SK-N-SH (cell line): ENCODE data around the gene MTPN. TPM values are rescaled to one million over a fixed set of nuclear protein-coding genes. Genes with fewer than 3 reads are reported as not detected.

Source experiments
- CTCF ChIA-PET: fragments of 300-600, 350-600 bp; formaldehyde crosslinking; extraction: SDS; loops from one replicate; lab custom pipeline; 2021; lab: Yijun Ruan, JAX
- POLR2A ChIA-PET: fragments of 350-600 bp; sonication (Branson Sonifier 250); formaldehyde crosslinking; extraction: SDS; loops from one replicate; lab custom pipeline; 2020; ENCODE audit warnings: antibody characterized with exemption, inconsistent platforms; lab: Yijun Ruan, JAX
- DNase-seq: peaks from one replicate; pipeline ENCODE4 v3.0.0; 2012
- H2AFZ ChIP-seq: fragments of 200-600 bp; sonication (generic); 2 replicates; pipeline ENCODE4 v1.8.1; 2016; ENCODE audit warnings: antibody characterized with exemption, mild to moderate bottlenecking, low read depth
- H3F3A ChIP-seq: fragments of 200-600 bp; sonication (generic); replicated peaks from 2 replicates; pipeline ENCODE3; 2016; ENCODE audit warnings: antibody characterized with exemption, mild to moderate bottlenecking; ENCODE audit not compliant: insufficient read depth
- H3K27ac ChIP-seq, 2 experiments: fragments of 200-500 bp in 1 of 2; fragments of 200-600 bp in 1 of 2; sonication (Bioruptor generic) in 1 of 2; sonication (generic), shearing (Covaris generic) in 1 of 2; 2 replicates each; pipeline versions ENCODE4 v1.5.1 to v1.6.1; 2014 to 2016; ENCODE audit warnings: low read depth in 2 of 2, inconsistent platforms in 1 of 2, low read length in 1 of 2, mild to moderate bottlenecking in 1 of 2, mixed read lengths in 1 of 2
- H3K27me3 ChIP-seq: fragments of 200-600 bp; sonication (generic), shearing (Covaris generic); 2 replicates; pipeline ENCODE4 v1.6.1; 2016; ENCODE audit warnings: mixed run types; ENCODE audit not compliant: insufficient read depth
- H3K36me3 ChIP-seq, 2 experiments: fragments of 200-500 bp in 1 of 2; fragments of 200-600 bp in 1 of 2; sonication (Bioruptor generic) in 1 of 2; sonication (generic) in 1 of 2; replicated peaks in 1 of 2; 2 replicates each; pipeline versions ENCODE3 to v1.5.1; 2014 to 2016; ENCODE audit warnings: low read length in 1 of 2, mild to moderate bottlenecking in 1 of 2; ENCODE audit not compliant: insufficient read depth in 2 of 2, control insufficient read depth in 1 of 2
- H3K4me1 ChIP-seq, 2 experiments: fragments of 200-500 bp in 1 of 2; fragments of 200-600 bp in 1 of 2; sonication (Bioruptor generic) in 1 of 2; sonication (generic), shearing (Covaris generic) in 1 of 2; 2 replicates each; pipeline versions ENCODE4 v1.5.1 to v1.6.1; 2014 to 2016; ENCODE audit warnings: low read depth in 1 of 2, low read length in 1 of 2, mixed run types in 1 of 2; ENCODE audit not compliant: insufficient read depth in 2 of 2, control insufficient read depth in 1 of 2
- H3K4me2 ChIP-seq: fragments of 200-600 bp; sonication (generic), shearing (Covaris generic); 2 replicates; pipeline ENCODE4 v1.6.1; 2017; ENCODE audit warnings: mixed run types
- H3K4me3 ChIP-seq, 2 experiments: fragments of 200-500 bp in 1 of 2; fragments of 200-600 bp in 1 of 2; sonication (Bioruptor generic) in 1 of 2; sonication (generic), shearing (Covaris generic) in 1 of 2; 2 replicates each; pipeline versions ENCODE4 v1.5.1 to v1.8.1; 2014 to 2016; ENCODE audit warnings: low read depth in 2 of 2, inconsistent platforms in 1 of 2, low read length in 1 of 2, mild to moderate bottlenecking in 1 of 2, mixed read lengths in 1 of 2, moderate library complexity in 1 of 2
- H3K79me2 ChIP-seq: fragments of 200-600 bp; sonication (generic); 2 replicates; pipeline ENCODE4 v1.8.1; 2017; ENCODE audit warnings: mild to moderate bottlenecking; ENCODE audit not compliant: insufficient read depth
- H3K9ac ChIP-seq: fragments of 200-600 bp; sonication (generic); 2 replicates; pipeline ENCODE4 v1.6.1; 2017; ENCODE audit warnings: mixed run types
- H3K9me2 ChIP-seq: fragments of 200-600 bp; sonication (generic); 2 replicates; pipeline ENCODE4 v1.6.1; 2017; ENCODE audit warnings: mixed run types
- H3K9me3 ChIP-seq: fragments of 200-600 bp; sonication (generic); 2 replicates; pipeline ENCODE4 v1.6.1; 2017; ENCODE audit warnings: mixed run types, mild to moderate bottlenecking, moderate library complexity
- H4K20me1 ChIP-seq: fragments of 200-600 bp; sonication (generic); 2 replicates; pipeline ENCODE4 v1.6.1; 2017; ENCODE audit warnings: mild to moderate bottlenecking, mixed run types; ENCODE audit not compliant: insufficient read depth
- ELF1 ChIP-seq: IDR thresholded peaks from 2 replicates; pipeline ENCODE4 v1.4.0; 2012
- FOXJ3 ChIP-seq: sonication (generic); formaldehyde crosslinking; IDR thresholded peaks from 2 replicates; pipeline ENCODE4 v1.5.1; 2020; ENCODE audit warnings: mild to moderate bottlenecking, missing genetic modification reagents
- GATA2 ChIP-seq: sonication (generic); formaldehyde crosslinking; IDR thresholded peaks from 2 replicates; pipeline ENCODE4 v1.5.0; 2020; ENCODE audit warnings: mild to moderate bottlenecking, missing genetic modification reagents
- MEF2A ChIP-seq: IDR thresholded peaks from 2 replicates; pipeline ENCODE4 v1.4.0; 2012; ENCODE audit warnings: low read depth, borderline replicate concordance
- PBX3 ChIP-seq: IDR thresholded peaks from 2 replicates; pipeline ENCODE4; 2012
- RAD21 ChIP-seq: IDR thresholded peaks from 2 replicates; pipeline ENCODE4 v1.6.1; 2012; ENCODE audit warnings: mild to moderate bottlenecking, low read length
- RFX5 ChIP-seq: IDR thresholded peaks from 2 replicates; pipeline ENCODE4 v1.6.1; 2012; ENCODE audit warnings: mild to moderate bottlenecking, improper control_type of control experiment, low read length
- TAF1 ChIP-seq: IDR thresholded peaks from 2 replicates; pipeline ENCODE4 v1.6.1; 2012; ENCODE audit warnings: low read depth, mild to moderate bottlenecking, low read length, moderate library complexity, borderline replicate concordance
- YY1 ChIP-seq: IDR thresholded peaks from 2 replicates; pipeline ENCODE4 v1.4.0; 2012; ENCODE audit warnings: low read depth, mild to moderate bottlenecking
- ZBTB33 ChIP-seq: IDR thresholded peaks from 2 replicates; pipeline ENCODE4 v1.4.0; 2012; ENCODE audit warnings: low read depth, borderline replicate concordance
- WGBS: methylation state at CpG from one replicate; pipeline ENCODE4 v1.1.6; 2017; ENCODE audit warnings: low lambda C conversion rate; 5-methylcytosine and 5-hydroxymethylcytosine counted together
- polyA plus RNA-seq, 3 experiments: library from polyadenylated mRNA; depleted of rRNA; stranded (reverse); fragments of >200 nt; gene quantifications; 2 replicates each; pipeline ENCODE4 v1.2.3, GENCODE V29; 2012

MTPN gene
- polyA plus RNA-seq, 1 of the 3 experiments (the other 2 are of a cell fraction): 135 TPM

- H3K36me3 ChIP-seq: peaks cover 51 to 54% of the 10 kb centered on the region in 2 experiments
- H3K27ac ChIP-seq: no peak overlapping the region
- no peaks in the 10 kb centered on the region for H3K9me2 ChIP-seq
- H4K20me1 ChIP-seq: peaks cover 79% of the 10 kb centered on the region
- POLR2A ChIA-PET: no interaction called here
- no peak overlapping the region for H2AFZ ChIP-seq
- no peaks in the 10 kb centered on the region for H3K9me3 ChIP-seq
- H3F3A ChIP-seq: peaks cover 12% of the 10 kb centered on the region
- H3K4me2 ChIP-seq: no peak overlapping the region
- DNase-seq: no peak
- H3K9ac ChIP-seq: no peak overlapping the region
- peaks cover 100% of the 10 kb centered on the region for H3K79me2 ChIP-seq
- H3K4me3 ChIP-seq: no peak overlapping the region
- no peak for TF ChIP-seq RFX5
- no peak for TF ChIP-seq GATA2 (CRISPR knock-in tag)
- WGBS: 97% methylated on average over 2 of the region's 2 CpGs
- no peaks in the 10 kb centered on the region for H3K27me3 ChIP-seq
- CTCF ChIA-PET: no interaction called here
- H3K4me1 ChIP-seq: peaks cover 15 to 25% of the 10 kb centered on the region in 2 experiments; a peak in 3 of 4 replicates
These were observed 20.8 kb downstream of the MTPN start for GRCh38 chr7:135956393-135956792.

DNA sequence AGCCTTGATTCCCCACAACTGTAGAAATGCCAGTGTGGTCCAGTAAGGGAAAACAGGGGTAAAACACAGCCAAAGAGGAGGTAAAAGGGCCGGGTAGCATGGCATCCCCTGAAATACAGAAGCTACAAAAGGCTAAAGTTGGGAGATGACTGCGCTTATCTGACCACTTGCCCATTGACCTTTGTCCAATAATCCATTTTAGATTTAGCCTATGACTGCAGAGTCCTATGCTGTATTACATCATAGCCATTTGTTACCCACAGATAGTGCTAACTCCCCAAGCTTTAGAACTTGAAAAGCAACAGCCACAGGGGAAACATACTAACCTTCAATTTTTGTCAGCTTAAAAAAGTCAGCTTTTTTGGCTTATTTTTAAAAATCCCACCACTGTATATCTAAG, 26.2 kb downstream of the MTPN start:
- Histone ChIP-seq H3F3A (peaks cover 5% of the 10 kb centered on the region), H3K4me1 (peaks cover 0 to 2% of the 10 kb centered on the region in 2 experiments; a peak in 2 of 4 replicates), H3K9ac (no peak overlapping the region), H3K27ac (no peak overlapping the region), H3K4me2 (no peak overlapping the region), H3K9me2 (no peaks in the 10 kb centered on the region)
- 98% methylated on average over 2 of the region's 2 CpGs for WGBS
- no peak for TF ChIP-seq MEF2A
- TF ChIP-seq, all 33 proteins: peak for 0
- ChIA-PET CTCF (interaction anchor here (0.8 to 1.1 kb wide), 2 partner anchors 11 to 680 kb away, joined by 3 read pairs; no protein-coding TSS in a partner anchor), POLR2A (interaction anchor here (0.6 kb wide), 1 partner anchor 28 kb away, joined by 3 read pairs; no protein-coding TSS in a partner anchor)
- Histone ChIP-seq H3K27me3 (no peaks in the 10 kb centered on the region), H3K79me2 (peaks cover 97% of the 10 kb centered on the region), H4K20me1 (peaks cover 42% of the 10 kb centered on the region), H3K4me3 (no peak overlapping the region), H3K36me3 (peaks cover 75 to 77% of the 10 kb centered on the region in 2 experiments), H2AFZ (no peak overlapping the region), H3K9me3 (no peaks in the 10 kb centered on the region)
- no peak for DNase-seq

DNA sequence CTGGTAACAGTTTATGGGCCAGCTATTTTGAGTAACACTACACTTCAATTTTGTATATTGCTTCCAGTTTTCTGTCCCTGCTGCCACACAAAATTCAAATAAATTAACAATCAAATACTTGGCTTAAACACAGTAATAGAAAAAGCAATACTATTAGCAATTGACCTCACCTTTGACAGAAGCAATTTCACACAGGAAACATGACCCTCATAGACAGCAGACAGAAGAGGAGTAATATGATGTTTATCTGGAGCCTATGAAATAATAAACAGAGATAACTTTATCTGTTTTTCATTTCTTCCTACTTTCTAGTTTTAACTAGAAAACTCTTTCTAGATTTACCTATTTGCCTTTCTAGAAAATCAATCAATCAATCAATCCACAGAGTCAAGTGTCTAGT, 26.7 kb downstream of the MTPN start:
- no peak for DNase-seq
- peaks cover 5% of the 10 kb centered on the region for H3F3A ChIP-seq
- peaks cover 39% of the 10 kb centered on the region for H4K20me1 ChIP-seq
- H3K79me2 ChIP-seq: peaks cover 97% of the 10 kb centered on the region
- ChIA-PET POLR2A (interaction anchor here (0.6 kb wide), 1 partner anchor 27 kb away, joined by 3 read pairs; no protein-coding TSS in a partner anchor), CTCF (interaction anchor here (0.6 to 1.1 kb wide), 3 partner anchors 11 to 686 kb away, joined by 3 read pairs; no protein-coding TSS in a partner anchor)
- H3K27ac ChIP-seq: no peak overlapping the region
- H3K36me3 ChIP-seq: peaks cover 77 to 80% of the 10 kb centered on the region in 2 experiments
- no peak overlapping the region for H2AFZ ChIP-seq
- H3K4me3 ChIP-seq: no peak overlapping the region
- H3K4me2 ChIP-seq: no peak overlapping the region
- TF ChIP-seq TAF1 (no peak), RFX5 (no peak), ZBTB33 (no peak), PBX3 (no peak), RAD21 (no peak), YY1 (no peak), ELF1 (no peak), FOXJ3 (no peak)
- H3K9me2 ChIP-seq: no peaks in the 10 kb centered on the region
- H3K4me1 ChIP-seq: peaks cover 0 to 2% of the 10 kb centered on the region in 2 experiments; a peak in 2 of 4 replicates
- H3K27me3 ChIP-seq: no peaks in the 10 kb centered on the region
- H3K9me3 ChIP-seq: no peaks in the 10 kb centered on the region
- no peak overlapping the region for H3K9ac ChIP-seq
